ENCODE measurements around the gene SHQ1. TPM values are rescaled to one million over a fixed set of nuclear protein-coding genes. Genes with fewer than 3 reads are reported as not detected.

Gene SHQ1
- total RNA-seq, 1 donor from 2014 or later = 22.0 TPM

DNA sequence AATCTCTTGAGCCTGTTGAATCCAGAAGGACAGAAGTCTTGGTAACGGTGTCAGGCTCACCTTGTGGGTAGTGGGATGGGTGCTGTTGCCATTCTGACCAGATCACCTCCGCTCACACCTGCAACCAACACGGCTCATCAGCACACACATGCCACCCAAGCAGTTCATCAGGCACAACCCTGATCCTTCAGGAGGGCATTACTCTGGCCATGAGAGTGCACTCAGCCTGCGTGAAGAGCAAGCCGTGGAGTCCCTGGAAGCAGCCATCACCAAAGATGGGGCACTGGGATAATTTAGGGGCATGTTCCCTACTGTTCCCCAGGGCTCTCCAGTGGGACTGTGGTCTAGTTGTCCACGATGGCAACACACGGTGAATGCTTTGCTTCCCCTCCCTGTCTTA, 120.5 kb downstream of the SHQ1 start:
- DNase-seq (ENCODE audit: low spot score in 2 of 2, unreplicated experiment in 2 of 2) = no peak
- Mint-ChIP-seq H3K27me3 (ENCODE audit: low read depth) (no peaks in the 10 kb centered on the region), H3K4me1 (peaks cover 34% of the 10 kb centered on the region), H3K9me3 (no peaks in the 10 kb centered on the region), H3K27ac (no peak overlapping the region), H3K36me3 (no peaks in the 10 kb centered on the region), H3K4me3 (no peak overlapping the region)
- TF ChIP-seq CTCF (IDR thresholded peaks at IDR 0.05; ENCODE audit: unreplicated experiment) = no peak

- DNase-seq (ENCODE audit: low spot score in 2 of 2, unreplicated experiment in 2 of 2) = no peak
- H3K9me3 Mint-ChIP-seq = no peaks in the 10 kb centered on the region
- no peak overlapping the region for H3K4me3 Mint-ChIP-seq
- no peak overlapping the region for H3K27ac Mint-ChIP-seq
- no peaks in the 10 kb centered on the region for H3K27me3 Mint-ChIP-seq (ENCODE audit: low read depth)
- H3K36me3 Mint-ChIP-seq = no peaks in the 10 kb centered on the region
- peaks cover 35% of the 10 kb centered on the region for H3K4me1 Mint-ChIP-seq
- TF ChIP-seq CTCF (IDR thresholded peaks at IDR 0.05; ENCODE audit: unreplicated experiment) = no peak
These were observed 121.1 kb downstream of the SHQ1 start for GRCh38 chr3:72727172-72727571.

- H3K36me3 Mint-ChIP-seq = no peaks in the 10 kb centered on the region
- no peaks in the 10 kb centered on the region for H3K9me3 Mint-ChIP-seq
- peaks cover 37% of the 10 kb centered on the region for H3K4me1 Mint-ChIP-seq
- no peak for TF ChIP-seq CTCF (IDR thresholded peaks at IDR 0.05; ENCODE audit: unreplicated experiment)
- H3K4me3 Mint-ChIP-seq = no peak overlapping the region
- H3K27me3 Mint-ChIP-seq (ENCODE audit: low read depth) = peaks cover 2% of the 10 kb centered on the region
- no peak overlapping the region for H3K27ac Mint-ChIP-seq
- no peak for DNase-seq (ENCODE audit: low spot score in 2 of 2, unreplicated experiment in 2 of 2)
These were observed 123.0 kb downstream of the SHQ1 start for GRCh38 chr3:72725229-72725628.

DNA sequence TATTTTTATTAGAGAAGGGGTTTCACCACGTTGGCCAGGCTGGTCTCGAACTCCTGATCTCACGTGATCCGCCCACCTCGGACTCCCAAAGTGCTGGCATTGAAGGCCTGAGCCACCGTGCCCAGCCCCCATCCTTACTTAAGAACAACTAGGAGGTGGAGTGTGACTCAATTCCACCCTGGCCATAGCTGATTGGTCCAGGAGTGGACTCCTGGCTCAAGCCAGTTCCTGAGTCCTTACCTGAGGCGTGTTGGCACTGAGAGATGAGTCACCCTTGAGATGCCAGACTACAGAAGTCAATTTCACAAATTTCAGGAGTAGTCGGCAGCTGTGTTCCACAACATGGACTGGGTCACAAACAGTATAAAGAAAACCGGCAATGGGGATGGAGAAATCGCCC, 124.2 kb downstream of the SHQ1 start:
- no peaks in the 10 kb centered on the region for H3K36me3 Mint-ChIP-seq
- H3K9me3 Mint-ChIP-seq = no peaks in the 10 kb centered on the region
- H3K27ac Mint-ChIP-seq = no peak overlapping the region
- TF ChIP-seq CTCF (IDR thresholded peaks at IDR 0.05; ENCODE audit: unreplicated experiment) = no peak
- peaks cover 32% of the 10 kb centered on the region for H3K4me1 Mint-ChIP-seq
- DNase-seq (ENCODE audit: low spot score in 2 of 2, unreplicated experiment in 2 of 2) = no peak
- H3K4me3 Mint-ChIP-seq = no peak overlapping the region
- H3K27me3 Mint-ChIP-seq (ENCODE audit: low read depth) = peaks cover 3% of the 10 kb centered on the region

- no peak for DNase-seq (ENCODE audit: low spot score in 2 of 2, unreplicated experiment in 2 of 2)
- no peaks in the 10 kb centered on the region for H3K36me3 Mint-ChIP-seq
- peak overlapping the region; percentile 48 for H3K27ac Mint-ChIP-seq
- no peaks in the 10 kb centered on the region for H3K9me3 Mint-ChIP-seq
- peaks cover 3% of the 10 kb centered on the region for H3K27me3 Mint-ChIP-seq (ENCODE audit: low read depth)
- H3K4me3 Mint-ChIP-seq = no peak overlapping the region
- peaks cover 23% of the 10 kb centered on the region for H3K4me1 Mint-ChIP-seq
- TF ChIP-seq CTCF (IDR thresholded peaks at IDR 0.05; ENCODE audit: unreplicated experiment) = no peak
These were observed 125.1 kb downstream of the SHQ1 start for GRCh38 chr3:72722930-72723726.

All from mesothelial cell of epicardium (in vitro differentiated cells).